Measurements from ENCODE around the gene PCDHB13.
"Not testable (repeated sequence)": the region's sequence is repeated elsewhere in the genome, so short reads cannot be mapped to it uniquely, and the experiment has no call there.

The PCDHB13 gene

GRCh38 chr5:141213656-141214339, at the start of gene PCDHB13:
Gene PCDHB13, plus strand, starts transcription at chr5:141213919. Its CDS starts 205 bp downstream, at chr5:141214124.
- DNase-seq (ENCODE audit: extremely low read depth in 1 of 2, low read depth in 1 of 2): not testable (repeated sequence)

GRCh38 chr5:141172381-141173204, 41.1 kb upstream of the PCDHB13 start, which contains the start of gene PCDHB7:
Gene PCDHB7, plus strand, starts transcription at chr5:141172644. Its CDS starts 192 bp downstream, at chr5:141172836.
- DNase-seq (ENCODE audit: extremely low read depth in 1 of 2, low read depth in 1 of 2): no peak

- DNase-seq (ENCODE audit: extremely low read depth in 1 of 2, low read depth in 1 of 2): not testable (repeated sequence)
Measured at GRCh38 chr5:141174291-141175104, 39.2 kb upstream of the PCDHB13 start.

DNA sequence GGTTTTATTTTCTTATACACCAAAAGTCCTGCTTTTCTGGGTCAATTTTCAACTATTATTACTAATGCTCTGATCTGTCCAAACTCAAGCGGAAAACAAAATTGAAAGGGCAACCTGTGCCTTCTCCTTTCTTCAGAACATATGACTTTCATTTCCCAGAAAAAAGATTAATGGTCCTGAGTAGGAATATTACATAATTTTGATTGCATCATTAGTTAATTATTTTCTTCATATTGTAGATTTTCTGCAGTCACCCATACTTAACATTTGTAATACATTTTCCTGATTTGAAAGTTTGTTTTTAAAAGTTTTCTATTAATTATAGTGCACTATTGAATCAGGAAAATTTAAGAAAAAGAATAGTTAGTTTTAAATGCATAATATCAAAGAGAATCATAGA, 37.8 kb upstream of the PCDHB13 start:
- no peak for DNase-seq (ENCODE audit: extremely low read depth in 1 of 2, low read depth in 1 of 2)

DNA sequence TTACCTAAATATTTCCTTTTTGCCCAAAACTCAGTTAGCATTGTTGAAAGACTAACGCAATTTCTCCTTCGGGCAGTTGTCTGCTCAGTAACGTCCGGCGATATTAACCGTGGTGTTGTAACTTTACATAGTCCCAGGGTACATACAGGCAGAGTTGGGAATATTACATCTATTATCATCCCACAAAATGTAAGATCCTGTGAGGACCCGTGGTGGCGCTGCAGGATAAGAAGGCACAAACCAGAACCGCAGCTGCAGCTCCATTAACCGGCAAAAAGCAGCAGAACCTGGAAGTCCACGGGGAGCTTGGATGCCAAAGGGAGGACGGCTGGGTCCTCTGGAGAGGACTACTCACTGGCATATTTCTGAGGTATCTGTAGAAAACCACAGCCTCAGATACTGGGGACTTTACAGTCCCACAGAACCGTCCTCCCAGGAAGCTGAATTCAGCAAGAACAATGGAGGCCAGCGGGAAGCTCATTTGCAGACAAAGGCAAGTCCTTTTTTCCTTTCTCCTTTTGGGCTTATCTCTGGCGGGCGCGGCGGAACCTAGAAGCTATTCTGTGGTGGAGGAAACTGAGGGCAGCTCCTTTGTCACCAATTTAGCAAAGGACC, 36.0 kb upstream of the PCDHB13 start, which contains the start of gene PCDHB8:
TSS of gene PCDHB8 (plus strand) at position 214 of the 615 bp plus-strand sequence. CDS start at position 459, 245 bp downstream.
- not testable (repeated sequence) for DNase-seq (ENCODE audit: extremely low read depth in 1 of 2, low read depth in 1 of 2)

DNA sequence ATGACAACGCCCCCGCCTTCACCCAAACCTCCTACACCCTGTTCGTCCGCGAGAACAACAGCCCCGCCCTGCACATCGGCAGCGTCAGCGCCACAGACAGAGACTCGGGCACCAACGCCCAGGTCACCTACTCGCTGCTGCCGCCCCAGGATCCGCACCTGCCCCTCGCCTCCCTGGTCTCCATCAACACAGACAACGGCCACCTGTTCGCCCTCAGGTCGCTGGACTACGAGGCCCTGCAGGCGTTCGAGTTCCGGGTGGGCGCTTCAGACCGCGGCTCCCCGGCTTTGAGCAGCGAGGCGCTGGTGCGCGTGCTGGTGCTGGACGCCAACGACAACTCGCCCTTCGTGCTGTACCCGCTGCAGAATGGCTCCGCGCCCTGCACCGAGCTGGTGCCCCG, 34.3 kb upstream of the PCDHB13 start:
- not testable (repeated sequence) for DNase-seq (ENCODE audit: extremely low read depth in 1 of 2, low read depth in 1 of 2)

GRCh38 chr5:141179876-141180275, 33.8 kb upstream of the PCDHB13 start:
- DNase-seq (ENCODE audit: extremely low read depth in 1 of 2, low read depth in 1 of 2): not testable (repeated sequence)

- no peak for DNase-seq (ENCODE audit: extremely low read depth in 1 of 2, low read depth in 1 of 2)
Measured at GRCh38 chr5:141180313-141180712, 33.4 kb upstream of the PCDHB13 start.

- no peak for DNase-seq (ENCODE audit: extremely low read depth in 1 of 2, low read depth in 1 of 2)
Measured at GRCh38 chr5:141182248-141182647, 31.5 kb upstream of the PCDHB13 start, which contains the start of gene PCDHB16. Gene PCDHB16, plus strand, starts transcription at chr5:141182387. Its CDS starts 173 bp downstream, at chr5:141182560.

DNA sequence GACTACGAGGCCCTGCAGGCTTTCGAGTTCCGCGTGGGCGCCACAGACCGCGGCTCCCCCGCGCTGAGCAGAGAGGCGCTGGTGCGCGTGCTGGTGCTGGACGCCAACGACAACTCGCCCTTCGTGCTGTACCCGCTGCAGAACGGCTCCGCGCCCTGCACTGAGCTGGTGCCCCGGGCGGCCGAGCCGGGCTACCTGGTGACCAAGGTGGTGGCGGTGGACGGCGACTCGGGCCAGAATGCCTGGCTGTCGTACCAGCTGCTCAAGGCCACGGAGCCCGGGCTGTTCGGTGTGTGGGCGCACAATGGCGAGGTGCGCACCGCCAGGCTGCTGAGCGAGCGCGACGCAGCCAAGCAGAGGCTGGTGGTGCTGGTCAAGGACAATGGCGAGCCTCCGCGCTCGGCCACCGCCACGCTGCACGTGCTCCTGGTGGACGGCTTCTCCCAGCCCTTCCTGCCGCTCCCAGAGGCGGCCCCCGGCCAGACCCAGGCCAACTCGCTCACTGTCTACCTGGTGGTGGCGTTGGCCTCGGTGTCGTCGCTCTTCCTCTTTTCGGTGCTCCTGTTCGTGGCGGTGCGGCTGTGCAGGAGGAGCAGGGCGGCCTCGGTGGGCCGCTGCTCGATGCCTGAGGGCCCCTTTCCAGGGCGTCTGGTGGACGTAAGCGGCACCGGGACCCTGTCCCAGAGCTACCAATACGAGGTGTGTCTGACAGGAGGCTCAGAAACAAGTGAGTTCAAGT, 29.4 kb upstream of the PCDHB13 start:
- DNase-seq (ENCODE audit: extremely low read depth in 1 of 2, low read depth in 1 of 2): not testable (repeated sequence)

- DNase-seq (ENCODE audit: extremely low read depth in 1 of 2, low read depth in 1 of 2): no peak
Measured at GRCh38 chr5:141186897-141187512, 26.7 kb upstream of the PCDHB13 start, which contains the start of gene PCDHB9. Gene PCDHB9, plus strand, starts transcription at chr5:141187161. Its CDS starts 158 bp downstream, at chr5:141187319.

GRCh38 chr5:141188682-141189081, 25.0 kb upstream of the PCDHB13 start:
- not testable (repeated sequence) for DNase-seq (ENCODE audit: extremely low read depth in 1 of 2, low read depth in 1 of 2)

- not testable (repeated sequence) for DNase-seq (ENCODE audit: extremely low read depth in 1 of 2, low read depth in 1 of 2)
Measured at GRCh38 chr5:141189131-141189530, 24.6 kb upstream of the PCDHB13 start.

- DNase-seq (ENCODE audit: extremely low read depth in 1 of 2, low read depth in 1 of 2): no peak
Measured at GRCh38 chr5:141192110-141192725, 21.5 kb upstream of the PCDHB13 start, which contains the start of gene PCDHB10. Gene PCDHB10, plus strand, starts transcription at chr5:141192353. Its CDS starts 200 bp downstream, at chr5:141192553.

GRCh38 chr5:141194332-141194731, 19.4 kb upstream of the PCDHB13 start:
- not testable (repeated sequence) for DNase-seq (ENCODE audit: extremely low read depth in 1 of 2, low read depth in 1 of 2)

DNA sequence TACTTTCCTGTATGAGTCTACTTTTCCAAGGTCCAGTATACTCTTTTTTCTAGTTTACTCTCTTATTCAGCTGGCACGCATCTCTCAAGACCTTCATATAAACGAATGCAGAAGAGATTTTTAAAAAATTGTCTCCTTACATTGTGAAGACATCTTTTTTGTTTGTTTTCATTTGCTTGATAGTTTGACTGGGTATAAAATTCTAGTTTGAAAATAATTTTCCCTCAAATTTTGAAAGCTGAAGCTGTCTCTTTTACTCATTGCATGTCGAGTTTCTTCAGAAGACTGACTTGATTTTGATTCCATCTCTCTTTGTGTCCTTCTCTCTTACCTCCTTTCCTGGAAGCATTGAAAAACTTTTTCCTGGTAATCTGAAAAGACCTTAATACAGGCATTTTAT, 17.4 kb upstream of the PCDHB13 start:
- DNase-seq (ENCODE audit: extremely low read depth in 1 of 2, low read depth in 1 of 2): no peak

GRCh38 chr5:141199359-141200235, 14.1 kb upstream of the PCDHB13 start, which contains the start of gene PCDHB11:
Gene PCDHB11, plus strand, starts transcription at chr5:141199627. Its CDS starts 148 bp downstream, at chr5:141199775.
- no peak for DNase-seq (ENCODE audit: extremely low read depth in 1 of 2, low read depth in 1 of 2)

All from activated CD8-positive, alpha-beta memory T cell treated with anti-CD3 and anti-CD28 coated beads for 1 hour (primary cell).